ENCODE results near the gene CHCHD3. TPM values are rescaled to one million over a fixed set of nuclear protein-coding genes. Genes with fewer than 3 reads are reported as not detected.

Gene CHCHD3
- total RNA-seq, 4 donors from 2014 or later = 33.9 to 37.2 (median 35.8) TPM

DNA sequence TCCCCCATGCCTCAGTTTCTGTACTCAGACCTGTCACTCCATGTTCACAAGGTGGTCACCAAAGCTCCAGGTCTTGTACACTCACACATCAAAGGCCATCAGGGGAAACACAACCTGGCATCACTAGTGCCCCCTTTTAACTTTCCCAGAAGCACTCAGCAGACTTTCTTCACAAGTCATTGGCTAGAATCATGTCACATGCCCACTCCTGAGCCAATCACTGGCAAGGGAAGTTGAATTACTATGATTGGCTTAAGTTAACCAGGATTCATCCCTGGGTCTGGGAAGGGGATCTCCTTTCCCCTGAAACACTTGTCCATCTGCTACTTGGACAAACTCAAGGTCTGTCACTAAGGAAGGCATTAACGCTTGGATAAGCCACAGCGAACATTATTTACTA, 311.8 kb downstream of the CHCHD3 start:
- TF ChIP-seq POLR2AphosphoS5 (IDR thresholded peaks at IDR 0.05) (no peak), POLR2A (IDR thresholded peaks at IDR 0.05) (no peak), EP300 (IDR thresholded peaks at IDR 0.05) (no peak)
- TF ChIP-seq, protein P1, sequence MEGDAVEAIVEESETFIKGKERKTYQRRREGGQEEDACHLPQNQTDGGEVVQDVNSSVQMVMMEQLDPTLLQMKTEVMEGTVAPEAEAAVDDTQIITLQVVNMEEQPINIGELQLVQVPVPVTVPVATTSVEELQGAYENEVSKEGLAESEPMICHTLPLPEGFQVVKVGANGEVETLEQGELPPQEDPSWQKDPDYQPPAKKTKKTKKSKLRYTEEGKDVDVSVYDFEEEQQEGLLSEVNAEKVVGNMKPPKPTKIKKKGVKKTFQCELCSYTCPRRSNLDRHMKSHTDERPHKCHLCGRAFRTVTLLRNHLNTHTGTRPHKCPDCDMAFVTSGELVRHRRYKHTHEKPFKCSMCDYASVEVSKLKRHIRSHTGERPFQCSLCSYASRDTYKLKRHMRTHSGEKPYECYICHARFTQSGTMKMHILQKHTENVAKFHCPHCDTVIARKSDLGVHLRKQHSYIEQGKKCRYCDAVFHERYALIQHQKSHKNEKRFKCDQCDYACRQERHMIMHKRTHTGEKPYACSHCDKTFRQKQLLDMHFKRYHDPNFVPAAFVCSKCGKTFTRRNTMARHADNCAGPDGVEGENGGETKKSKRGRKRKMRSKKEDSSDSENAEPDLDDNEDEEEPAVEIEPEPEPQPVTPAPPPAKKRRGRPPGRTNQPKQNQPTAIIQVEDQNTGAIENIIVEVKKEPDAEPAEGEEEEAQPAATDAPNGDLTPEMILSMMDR (IDR thresholded peaks at IDR 0.05) = no peak
- H3K4me1 ChIP-seq = no peaks in the 10 kb centered on the region
- no peaks in the 10 kb centered on the region for H3K27me3 ChIP-seq
- no peak overlapping the region for H3K4me3 ChIP-seq
- no peak overlapping the region for H3K27ac ChIP-seq
- H3K36me3 ChIP-seq = no peaks in the 10 kb centered on the region
- H3K9me3 ChIP-seq = no peaks in the 10 kb centered on the region
- WGBS = 100% methylated on average over 2 of the region's 2 CpGs
- no peak for DNase-seq (ENCODE audit: low spot score in 2 of 2)

DNA sequence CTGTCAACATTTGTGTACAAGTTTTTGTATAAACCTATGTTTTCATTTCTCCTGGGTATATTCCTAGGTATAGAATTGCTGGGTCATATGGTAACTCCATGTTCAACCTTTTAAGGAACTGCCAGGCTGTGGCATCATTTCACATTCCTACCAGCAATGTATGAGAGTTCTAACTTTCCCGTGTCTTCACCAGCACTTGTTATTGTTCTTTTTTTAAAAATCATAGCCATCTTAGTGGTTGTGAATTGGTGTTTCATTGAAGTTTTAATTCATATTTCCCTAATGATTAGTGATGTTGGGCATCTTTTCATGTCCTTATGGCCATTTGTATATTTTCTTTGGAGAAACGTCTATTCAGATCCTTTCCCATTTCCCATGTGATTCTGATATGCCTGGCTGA, 312.6 kb downstream of the CHCHD3 start:
- TF ChIP-seq POLR2AphosphoS5 (IDR thresholded peaks at IDR 0.05) (no peak), EP300 (IDR thresholded peaks at IDR 0.05) (no peak), POLR2A (IDR thresholded peaks at IDR 0.05) (no peak)
- TF ChIP-seq, protein P1 (IDR thresholded peaks at IDR 0.05) = no peak
- Histone ChIP-seq H3K4me3 (no peak overlapping the region), H3K4me1 (no peaks in the 10 kb centered on the region), H3K27ac (no peak overlapping the region), H3K36me3 (no peaks in the 10 kb centered on the region), H3K9me3 (no peaks in the 10 kb centered on the region), H3K27me3 (no peaks in the 10 kb centered on the region)
- no peak for DNase-seq (ENCODE audit: low spot score in 2 of 2)
- 96% methylated on average over 2 of the region's 2 CpGs for WGBS

DNA sequence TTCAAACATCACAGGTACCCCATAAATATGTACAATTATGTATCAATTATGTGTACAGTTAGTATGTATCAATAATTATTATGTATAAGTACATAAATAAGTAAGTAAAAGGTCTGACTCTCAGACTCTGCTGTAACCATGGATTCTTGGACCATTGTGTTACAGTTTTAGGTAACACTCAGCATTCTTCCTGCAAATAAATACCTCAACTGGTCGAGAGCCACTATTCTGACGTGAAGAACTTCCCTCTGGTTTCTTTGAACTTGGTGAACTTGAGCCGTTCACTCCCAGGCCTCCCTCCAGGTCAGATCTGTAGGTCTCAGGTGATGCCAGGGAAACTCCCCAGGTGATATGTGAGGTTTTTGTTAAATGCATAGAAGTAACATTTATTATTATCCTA, 313.8 kb downstream of the CHCHD3 start:
- DNase-seq (ENCODE audit: low spot score in 2 of 2) = no peak
- 82% methylated on average over 3 of the region's 3 CpGs for WGBS
- TF ChIP-seq, protein P1 (IDR thresholded peaks at IDR 0.05) = no peak
- TF ChIP-seq EP300 (IDR thresholded peaks at IDR 0.05) = no peak
- no peak for TF ChIP-seq POLR2A (IDR thresholded peaks at IDR 0.05)
- TF ChIP-seq POLR2AphosphoS5 (IDR thresholded peaks at IDR 0.05) = no peak
- H3K27ac ChIP-seq = no peak overlapping the region
- no peaks in the 10 kb centered on the region for H3K36me3 ChIP-seq
- H3K4me1 ChIP-seq = no peaks in the 10 kb centered on the region
- H3K9me3 ChIP-seq = no peaks in the 10 kb centered on the region
- H3K27me3 ChIP-seq = no peaks in the 10 kb centered on the region
- no peak overlapping the region for H3K4me3 ChIP-seq

DNA sequence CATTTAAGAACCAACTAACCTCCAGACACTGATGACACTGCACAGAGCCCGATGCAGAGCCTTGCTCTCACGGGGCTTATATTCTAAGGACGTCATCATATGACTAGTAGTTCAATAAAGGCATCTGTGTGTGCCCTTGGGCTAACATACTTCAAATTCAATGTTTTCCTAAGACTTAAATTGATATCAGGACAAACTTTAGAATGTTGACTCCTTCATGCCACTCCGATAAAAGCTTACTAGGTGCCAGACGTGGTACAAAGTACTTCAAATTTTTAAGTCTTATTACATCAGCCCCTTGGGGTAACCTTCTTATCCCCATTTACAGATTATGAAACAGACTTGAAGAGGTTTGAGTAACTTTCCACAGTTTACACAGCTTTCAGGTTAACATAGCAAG, 314.5 kb downstream of the CHCHD3 start:
- no peaks in the 10 kb centered on the region for H3K4me1 ChIP-seq
- H3K4me3 ChIP-seq = no peak overlapping the region
- H3K27ac ChIP-seq = no peak overlapping the region
- TF ChIP-seq POLR2AphosphoS5 (IDR thresholded peaks at IDR 0.05) (no peak), POLR2A (IDR thresholded peaks at IDR 0.05) (no peak)
- H3K36me3 ChIP-seq = no peaks in the 10 kb centered on the region
- H3K27me3 ChIP-seq = no peaks in the 10 kb centered on the region
- no peaks in the 10 kb centered on the region for H3K9me3 ChIP-seq
- DNase-seq (ENCODE audit: low spot score in 2 of 2) = no peak
- 78% methylated on average over 5 of the region's 5 CpGs for WGBS

DNA sequence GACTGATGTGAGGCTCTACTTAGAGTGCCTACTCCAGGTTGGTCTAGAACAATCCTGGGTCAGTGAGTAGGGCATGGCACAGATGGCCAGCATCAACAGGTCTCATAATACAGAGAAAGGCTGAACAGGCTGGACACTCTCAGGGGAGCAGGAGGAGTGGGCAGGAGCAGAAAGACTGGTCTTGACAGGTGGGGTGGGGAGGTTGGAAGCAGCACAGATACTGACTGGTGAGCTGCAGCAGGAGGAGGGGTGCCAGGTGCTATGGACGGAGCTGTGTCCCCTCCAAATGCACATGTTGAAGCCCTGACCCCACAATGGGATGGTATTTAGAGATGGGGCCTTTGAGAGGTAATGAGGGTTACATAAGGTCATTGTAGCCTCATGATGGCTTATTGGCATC, 315.2 kb downstream of the CHCHD3 start:
- no peak for DNase-seq (ENCODE audit: low spot score in 2 of 2)
- Histone ChIP-seq H3K9me3 (no peaks in the 10 kb centered on the region), H3K36me3 (no peaks in the 10 kb centered on the region), H3K27ac (no peak overlapping the region), H3K27me3 (no peaks in the 10 kb centered on the region), H3K4me3 (no peak overlapping the region), H3K4me1 (no peaks in the 10 kb centered on the region)
- TF ChIP-seq POLR2A (IDR thresholded peaks at IDR 0.05) (no peak), EP300 (IDR thresholded peaks at IDR 0.05) (no peak), POLR2AphosphoS5 (IDR thresholded peaks at IDR 0.05) (no peak)
- TF ChIP-seq, protein P1 (IDR thresholded peaks at IDR 0.05) = no peak
- WGBS = 63% methylated on average over 1 of the region's 1 CpG

DNA sequence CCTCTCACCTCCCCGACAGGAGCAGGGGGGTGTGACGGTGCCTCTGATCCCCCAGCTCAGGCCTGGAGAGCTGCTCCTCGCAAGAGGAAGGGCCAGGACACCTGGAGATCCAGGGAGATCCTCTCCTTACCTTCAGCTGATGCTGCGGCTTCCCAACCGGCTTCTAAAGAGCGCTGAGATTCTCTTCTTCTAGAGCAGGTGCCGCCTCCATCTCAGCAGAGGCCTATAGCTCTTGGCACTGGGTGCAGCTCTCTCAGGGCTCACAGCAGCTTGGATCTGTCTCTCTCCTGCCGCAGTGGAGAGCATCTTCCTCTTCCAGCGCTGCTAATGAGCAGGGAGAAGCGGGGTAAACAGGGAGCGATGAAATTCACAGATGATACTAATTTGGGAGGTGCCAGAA, 316.0 kb downstream of the CHCHD3 start:
- DNase-seq (ENCODE audit: low spot score in 2 of 2) = no peak
- H3K36me3 ChIP-seq = no peaks in the 10 kb centered on the region
- H3K9me3 ChIP-seq = no peaks in the 10 kb centered on the region
- no peak overlapping the region for H3K4me3 ChIP-seq
- WGBS = 84% methylated on average over 9 of the region's 11 CpGs
- TF ChIP-seq POLR2A (IDR thresholded peaks at IDR 0.05) (no peak), POLR2AphosphoS5 (IDR thresholded peaks at IDR 0.05) (no peak)
- H3K4me1 ChIP-seq = no peaks in the 10 kb centered on the region
- no peak overlapping the region for H3K27ac ChIP-seq
- H3K27me3 ChIP-seq = no peaks in the 10 kb centered on the region
